K562 (cell line): ENCODE measurements around the gene PEX6. TPM values are rescaled to one million over a fixed set of nuclear protein-coding genes. Genes with fewer than 3 reads are reported as not detected.

Experiments
- CREM ChIP-seq: IDR thresholded peaks from 2 replicates; pipeline ENCODE4 v1.6.1; 2014; ENCODE audit warnings: antibody characterized with exemption, low read depth
- CTBP1 ChIP-seq: fragments of 450-650 bp; IDR thresholded peaks from 2 replicates; pipeline ENCODE4 v1.6.1; 2016; ENCODE audit warnings: borderline replicate concordance
- CXXC5 ChIP-seq: fragments of 250-450 bp; sonication (Bioruptor Pico); IDR thresholded peaks from 2 replicates; pipeline ENCODE4 v1.8.0; 2022; ENCODE audit warnings: inconsistent platforms, mild to moderate bottlenecking, moderate library complexity
- ELF1 ChIP-seq: fragments of 200-800 bp; sonication (Bioruptor generic); IDR thresholded peaks from 2 replicates; pipeline ENCODE4 v1.6.1; 2016; ENCODE audit warnings: missing genetic modification characterization, missing compliant biosample characterization
- NFE2L1 ChIP-seq: fragments of 450-650 bp; IDR thresholded peaks from 2 replicates; pipeline ENCODE4 v1.6.1; 2016; ENCODE audit warnings: missing genetic modification characterization, low read depth, mild to moderate bottlenecking, missing compliant biosample characterization, moderate library complexity, borderline replicate concordance
- PCBP1 ChIP-seq: fragments of 200-400 bp; formaldehyde crosslinking; IDR thresholded peaks from 2 replicates; pipeline ENCODE4 v1.6.1; 2018; ENCODE audit warnings: mild to moderate bottlenecking, low read depth, low read length; ENCODE audit not compliant: poor library complexity, severe bottlenecking
- RB1 ChIP-seq: fragments of 450-650 bp; IDR thresholded peaks from 2 replicates; pipeline ENCODE4 v1.6.1; 2017; ENCODE audit warnings: low read depth, mild to moderate bottlenecking
- SIRT6 ChIP-seq: IDR thresholded peaks from one replicate; pipeline ENCODE4 v1.6.1; 2012; ENCODE audit warnings: low read depth, mild to moderate bottlenecking, control low read depth, inconsistent platforms, low read length, moderate library complexity
- SMAD2 ChIP-seq: fragments of 150-350 bp; IDR thresholded peaks from 2 replicates; pipeline ENCODE4 v1.6.1; 2014; ENCODE audit warnings: low read depth, mild to moderate bottlenecking, low read length
- SREBF1 ChIP-seq: fragments of 150-350 bp; IDR thresholded peaks from 2 replicates; pipeline ENCODE4 v1.6.1; 2014; ENCODE audit warnings: antibody characterized with exemption, low read depth, low read length, borderline replicate concordance
- TRIM24 ChIP-seq, 2 experiments: fragments of 450-650 bp; IDR thresholded peaks; 2 replicates each; pipeline ENCODE4 v1.6.1; 2016
- polyA plus RNA-seq, 8 experiments: library from polyadenylated mRNA; depleted of rRNA in 4 of 8; stranded (reverse) in 5 of 8; unstranded in 3 of 8; fragments of >200 nt; fragmentation: Nextera tagmentation in 2 of 8; fragmentation: Illumina TruSeq in 1 of 8; extraction: Ambion mirVana in 2 of 8; extraction: Trizol in 1 of 8; gene quantifications; 2 replicates each; pipeline versions ENCODE4 v1.2.1 to v1.2.3, GENCODE V29; 2011 to 2014; ENCODE audit warnings: inconsistent platforms in 1 of 8, missing spikeins in 1 of 8
- total RNA-seq, 7 experiments: library from RNA; depleted of rRNA in 6 of 7; stranded (reverse); fragments of >200 nt in 6 of 7; fragmentation: Illumina TruSeq in 2 of 7; extraction: Trizol in 2 of 7; gene quantifications; 2 replicates each; pipeline versions ENCODE4 v1.2.1 to v1.2.3, GENCODE V29; 2011 to 2021; ENCODE audit warnings: low replicate concordance in 1 of 7
- TF ChIP-seq, protein P1 (sequence below): sonication (generic); formaldehyde crosslinking; IDR thresholded peaks from 2 replicates; pipeline ENCODE4 v1.8.0; 2022; ENCODE audit warnings: mild to moderate bottlenecking, missing genetic modification reagents
- TF ChIP-seq, protein P2 (sequence below): sonication (generic); formaldehyde crosslinking; IDR thresholded peaks from 2 replicates; pipeline ENCODE4 v1.4.0; 2020; ENCODE audit warnings: mild to moderate bottlenecking, missing genetic modification reagents
- TF ChIP-seq, protein P3 (sequence below): fragments of 450-650 bp; IDR thresholded peaks from 2 replicates; pipeline ENCODE4 v1.6.1; 2016; ENCODE audit warnings: antibody characterized with exemption
- TF ChIP-seq, protein P4 (sequence below): fragments of 450-650 bp; IDR thresholded peaks from 2 replicates; pipeline ENCODE4 v1.6.1; 2014; ENCODE audit warnings: low read depth, mild to moderate bottlenecking, moderate library complexity, borderline replicate concordance
- TF ChIP-seq, protein P5 (sequence below): fragments of 250-450 bp; sonication (Bioruptor Pico); IDR thresholded peaks from 2 replicates; pipeline ENCODE4 v1.8.0; 2022; ENCODE audit warnings: inconsistent platforms

Gene PEX6
- total and polyA plus RNA-seq, 9 of the 15 experiments (the other 6 are each of a cell fraction or from before 2014, with no cell fraction given) = 0.17 to 20.8 (median 6.9) TPM

DNA sequence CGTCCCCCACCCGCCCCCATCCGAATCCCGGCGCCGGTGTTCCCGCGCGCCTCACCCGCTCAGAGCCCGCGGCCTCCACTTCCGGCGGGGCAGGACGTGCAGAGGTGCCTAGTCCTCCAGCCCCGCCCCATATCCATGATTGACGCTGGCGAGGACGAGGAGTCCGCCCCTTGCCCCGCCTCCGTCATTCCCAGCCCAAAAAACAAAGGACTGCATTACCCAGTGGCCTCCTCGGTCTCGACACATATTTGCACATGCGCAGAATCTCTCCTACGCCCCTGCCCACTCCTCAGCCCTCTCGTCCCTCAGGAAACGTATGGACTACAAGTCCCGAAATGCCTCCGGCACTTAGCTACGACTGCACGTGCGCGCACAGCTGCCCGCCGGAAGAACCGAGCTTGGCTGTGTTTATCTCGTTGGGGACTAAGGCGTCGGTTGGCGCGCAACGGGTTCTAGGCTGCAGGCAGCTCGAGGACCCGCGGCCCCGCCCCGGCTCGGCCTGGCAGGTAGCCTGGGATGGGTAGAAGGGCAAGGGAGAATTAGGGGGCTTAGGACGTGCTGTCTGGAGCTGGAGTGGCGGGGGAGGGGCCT, 35.0 kb upstream of the PEX6 start, which contains the start of the genes KLHDC3 and MEA1 (continued):
- TF ChIP-seq, protein P1, sequence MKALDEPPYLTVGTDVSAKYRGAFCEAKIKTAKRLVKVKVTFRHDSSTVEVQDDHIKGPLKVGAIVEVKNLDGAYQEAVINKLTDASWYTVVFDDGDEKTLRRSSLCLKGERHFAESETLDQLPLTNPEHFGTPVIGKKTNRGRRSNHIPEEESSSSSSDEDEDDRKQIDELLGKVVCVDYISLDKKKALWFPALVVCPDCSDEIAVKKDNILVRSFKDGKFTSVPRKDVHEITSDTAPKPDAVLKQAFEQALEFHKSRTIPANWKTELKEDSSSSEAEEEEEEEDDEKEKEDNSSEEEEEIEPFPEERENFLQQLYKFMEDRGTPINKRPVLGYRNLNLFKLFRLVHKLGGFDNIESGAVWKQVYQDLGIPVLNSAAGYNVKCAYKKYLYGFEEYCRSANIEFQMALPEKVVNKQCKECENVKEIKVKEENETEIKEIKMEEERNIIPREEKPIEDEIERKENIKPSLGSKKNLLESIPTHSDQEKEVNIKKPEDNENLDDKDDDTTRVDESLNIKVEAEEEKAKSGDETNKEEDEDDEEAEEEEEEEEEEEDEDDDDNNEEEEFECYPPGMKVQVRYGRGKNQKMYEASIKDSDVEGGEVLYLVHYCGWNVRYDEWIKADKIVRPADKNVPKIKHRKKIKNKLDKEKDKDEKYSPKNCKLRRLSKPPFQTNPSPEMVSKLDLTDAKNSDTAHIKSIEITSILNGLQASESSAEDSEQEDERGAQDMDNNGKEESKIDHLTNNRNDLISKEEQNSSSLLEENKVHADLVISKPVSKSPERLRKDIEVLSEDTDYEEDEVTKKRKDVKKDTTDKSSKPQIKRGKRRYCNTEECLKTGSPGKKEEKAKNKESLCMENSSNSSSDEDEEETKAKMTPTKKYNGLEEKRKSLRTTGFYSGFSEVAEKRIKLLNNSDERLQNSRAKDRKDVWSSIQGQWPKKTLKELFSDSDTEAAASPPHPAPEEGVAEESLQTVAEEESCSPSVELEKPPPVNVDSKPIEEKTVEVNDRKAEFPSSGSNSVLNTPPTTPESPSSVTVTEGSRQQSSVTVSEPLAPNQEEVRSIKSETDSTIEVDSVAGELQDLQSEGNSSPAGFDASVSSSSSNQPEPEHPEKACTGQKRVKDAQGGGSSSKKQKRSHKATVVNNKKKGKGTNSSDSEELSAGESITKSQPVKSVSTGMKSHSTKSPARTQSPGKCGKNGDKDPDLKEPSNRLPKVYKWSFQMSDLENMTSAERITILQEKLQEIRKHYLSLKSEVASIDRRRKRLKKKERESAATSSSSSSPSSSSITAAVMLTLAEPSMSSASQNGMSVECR (CRISPR knock-in tag) = peak; percentile 99
- TF ChIP-seq RB1 (peak; percentile 87), PCBP1 (peak; percentile 42), CXXC5 (CRISPR knock-in tag) (peak; percentile 90), SREBF1 (peak; percentile 79; the same call in 1 of the 2 replicates), NFE2L1 (tag) (no peak), CTBP1 (peak; percentile 86; the same call in 1 of the 2 replicates), ELF1 (tag) (peak; percentile 88), SIRT6 (no peak), SMAD2 (no peak), TRIM24 (IDR thresholded peaks at IDR 0.05) (peak in 1 of 2 experiments; percentile 30; a peak in 1 of 4 replicates), CREM (peak; percentile 96)
- TF ChIP-seq, protein P2, sequence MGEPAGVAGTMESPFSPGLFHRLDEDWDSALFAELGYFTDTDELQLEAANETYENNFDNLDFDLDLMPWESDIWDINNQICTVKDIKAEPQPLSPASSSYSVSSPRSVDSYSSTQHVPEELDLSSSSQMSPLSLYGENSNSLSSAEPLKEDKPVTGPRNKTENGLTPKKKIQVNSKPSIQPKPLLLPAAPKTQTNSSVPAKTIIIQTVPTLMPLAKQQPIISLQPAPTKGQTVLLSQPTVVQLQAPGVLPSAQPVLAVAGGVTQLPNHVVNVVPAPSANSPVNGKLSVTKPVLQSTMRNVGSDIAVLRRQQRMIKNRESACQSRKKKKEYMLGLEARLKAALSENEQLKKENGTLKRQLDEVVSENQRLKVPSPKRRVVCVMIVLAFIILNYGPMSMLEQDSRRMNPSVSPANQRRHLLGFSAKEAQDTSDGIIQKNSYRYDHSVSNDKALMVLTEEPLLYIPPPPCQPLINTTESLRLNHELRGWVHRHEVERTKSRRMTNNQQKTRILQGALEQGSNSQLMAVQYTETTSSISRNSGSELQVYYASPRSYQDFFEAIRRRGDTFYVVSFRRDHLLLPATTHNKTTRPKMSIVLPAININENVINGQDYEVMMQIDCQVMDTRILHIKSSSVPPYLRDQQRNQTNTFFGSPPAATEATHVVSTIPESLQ (CRISPR knock-in tag) = peak; percentile 6; the same call in 1 of the 2 replicates
- TF ChIP-seq, protein P3, sequence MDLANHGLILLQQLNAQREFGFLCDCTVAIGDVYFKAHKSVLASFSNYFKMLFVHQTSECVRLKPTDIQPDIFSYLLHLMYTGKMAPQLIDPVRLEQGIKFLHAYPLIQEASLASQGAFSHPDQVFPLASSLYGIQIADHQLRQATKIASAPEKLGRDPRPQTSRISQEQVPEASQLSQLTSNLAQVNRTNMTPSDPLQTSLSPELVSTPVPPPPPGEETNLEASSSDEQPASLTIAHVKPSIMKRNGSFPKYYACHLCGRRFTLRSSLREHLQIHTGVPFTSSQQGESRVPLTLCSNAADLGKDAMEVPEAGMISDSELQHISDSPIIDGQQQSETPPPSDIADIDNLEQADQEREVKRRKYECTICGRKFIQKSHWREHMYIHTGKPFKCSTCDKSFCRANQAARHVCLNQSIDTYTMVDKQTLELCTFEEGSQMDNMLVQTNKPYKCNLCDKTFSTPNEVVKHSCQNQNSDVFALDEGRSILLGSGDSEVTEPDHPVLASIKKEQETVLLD = 0 out of 2 replicates have a peak, but pooled peaks have one; percentile 55
- TF ChIP-seq, protein P4, sequence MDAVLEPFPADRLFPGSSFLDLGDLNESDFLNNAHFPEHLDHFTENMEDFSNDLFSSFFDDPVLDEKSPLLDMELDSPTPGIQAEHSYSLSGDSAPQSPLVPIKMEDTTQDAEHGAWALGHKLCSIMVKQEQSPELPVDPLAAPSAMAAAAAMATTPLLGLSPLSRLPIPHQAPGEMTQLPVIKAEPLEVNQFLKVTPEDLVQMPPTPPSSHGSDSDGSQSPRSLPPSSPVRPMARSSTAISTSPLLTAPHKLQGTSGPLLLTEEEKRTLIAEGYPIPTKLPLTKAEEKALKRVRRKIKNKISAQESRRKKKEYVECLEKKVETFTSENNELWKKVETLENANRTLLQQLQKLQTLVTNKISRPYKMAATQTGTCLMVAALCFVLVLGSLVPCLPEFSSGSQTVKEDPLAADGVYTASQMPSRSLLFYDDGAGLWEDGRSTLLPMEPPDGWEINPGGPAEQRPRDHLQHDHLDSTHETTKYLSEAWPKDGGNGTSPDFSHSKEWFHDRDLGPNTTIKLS = peak; percentile 99
- TF ChIP-seq, protein P5, sequence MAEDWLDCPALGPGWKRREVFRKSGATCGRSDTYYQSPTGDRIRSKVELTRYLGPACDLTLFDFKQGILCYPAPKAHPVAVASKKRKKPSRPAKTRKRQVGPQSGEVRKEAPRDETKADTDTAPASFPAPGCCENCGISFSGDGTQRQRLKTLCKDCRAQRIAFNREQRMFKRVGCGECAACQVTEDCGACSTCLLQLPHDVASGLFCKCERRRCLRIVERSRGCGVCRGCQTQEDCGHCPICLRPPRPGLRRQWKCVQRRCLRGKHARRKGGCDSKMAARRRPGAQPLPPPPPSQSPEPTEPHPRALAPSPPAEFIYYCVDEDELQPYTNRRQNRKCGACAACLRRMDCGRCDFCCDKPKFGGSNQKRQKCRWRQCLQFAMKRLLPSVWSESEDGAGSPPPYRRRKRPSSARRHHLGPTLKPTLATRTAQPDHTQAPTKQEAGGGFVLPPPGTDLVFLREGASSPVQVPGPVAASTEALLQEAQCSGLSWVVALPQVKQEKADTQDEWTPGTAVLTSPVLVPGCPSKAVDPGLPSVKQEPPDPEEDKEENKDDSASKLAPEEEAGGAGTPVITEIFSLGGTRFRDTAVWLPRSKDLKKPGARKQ (CRISPR knock-in tag) = no peak
